HG03103 (cell line): ENCODE results near the gene TAOK1.

Experiments used
- ATAC-seq: cut with Tn5 transposase; IDR thresholded peaks from one replicate; pipeline ENCODE4 v1.9.1; 2021; ENCODE audit warnings: low read depth; ENCODE audit not compliant: unreplicated experiment

The TAOK1 gene

GRCh38 chr17:29568331-29569244 lies 178.4 kb downstream of the TAOK1 start, which contains the start of gene TP53I13:
Gene TP53I13 (plus strand): TSS chr17:29568701. CDS start chr17:29568759, 58 bp downstream.
- peak; percentile 37 for ATAC-seq

DNA sequence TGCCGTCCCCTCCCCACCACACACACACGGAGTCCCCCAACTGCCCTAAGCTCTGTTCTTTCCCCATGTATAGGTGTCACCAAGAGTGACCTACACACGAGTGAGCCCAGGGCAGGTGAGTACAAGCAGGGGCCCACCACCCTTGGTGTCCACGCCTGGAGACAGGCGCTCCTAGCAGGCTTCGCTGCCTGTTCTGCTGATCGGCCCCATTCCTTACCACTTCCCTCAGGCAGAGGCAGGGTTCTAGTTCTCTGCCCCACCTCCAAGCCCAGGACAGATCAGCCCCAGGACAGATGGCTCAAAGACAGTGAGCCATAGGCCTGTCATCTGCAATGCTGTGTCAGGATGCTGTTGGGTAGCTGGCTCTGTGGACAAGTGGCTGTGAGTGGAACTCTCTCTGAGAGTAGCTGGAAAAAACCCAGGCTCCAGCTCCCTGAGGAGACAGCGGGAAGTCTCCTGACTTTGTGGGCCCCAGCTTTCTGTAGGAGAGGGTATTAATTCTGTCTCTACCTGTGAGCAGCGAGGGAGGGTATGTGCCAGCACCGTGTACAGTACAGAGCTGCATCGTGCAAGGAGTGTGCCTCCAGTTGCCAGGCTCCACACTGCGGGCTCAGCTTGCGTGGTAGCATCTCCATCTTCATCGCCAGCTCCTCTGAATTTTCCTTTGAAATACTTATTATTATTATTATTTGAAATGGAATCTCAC lies 179.2 kb downstream of the TAOK1 start:
- no peak for ATAC-seq

GRCh38 chr17:29570521-29570920 lies 180.4 kb downstream of the TAOK1 start:
- ATAC-seq = no peak

- no peak for ATAC-seq
Measured at GRCh38 chr17:29571486-29571882, 181.3 kb downstream of the TAOK1 start.

DNA sequence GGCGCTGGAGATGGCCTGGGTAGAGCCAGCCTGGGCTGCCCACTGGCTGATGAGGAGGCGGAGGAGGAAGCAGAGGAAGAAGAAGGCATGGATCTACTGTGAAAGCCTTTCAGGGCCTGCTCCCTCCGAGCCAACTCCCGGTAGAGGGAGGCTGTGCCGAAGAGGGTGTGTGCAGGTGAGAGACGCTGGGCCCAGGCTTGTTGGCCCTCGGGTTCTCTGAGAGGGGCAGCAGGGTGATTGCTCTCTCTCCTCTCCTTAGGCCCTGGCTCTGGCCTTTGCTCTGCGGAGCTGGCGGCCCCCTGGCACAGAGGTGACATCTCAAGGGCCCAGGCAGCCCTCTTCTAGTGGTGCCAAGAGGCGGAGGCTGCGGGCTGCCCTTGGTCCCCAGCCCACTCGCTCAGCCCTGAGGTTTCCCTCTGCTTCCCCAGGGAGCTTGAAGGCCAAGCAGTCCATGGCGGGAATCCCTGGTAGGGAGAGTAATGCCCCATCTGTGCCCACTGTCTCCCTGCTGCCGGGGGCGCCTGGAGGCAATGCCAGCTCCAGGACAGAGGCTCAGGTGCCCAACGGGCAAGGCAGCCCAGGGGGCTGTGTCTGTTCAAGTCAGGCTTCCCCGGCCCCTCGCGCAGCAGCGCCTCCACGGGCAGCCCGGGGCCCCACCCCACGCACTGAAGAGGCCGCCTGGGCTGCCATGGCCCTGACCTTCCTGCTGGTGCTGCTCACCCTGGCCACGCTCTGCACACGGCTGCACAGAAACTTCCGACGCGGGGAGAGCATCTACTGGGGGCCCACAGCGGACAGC lies 181.9 kb downstream of the TAOK1 start:
- no peak for ATAC-seq

DNA sequence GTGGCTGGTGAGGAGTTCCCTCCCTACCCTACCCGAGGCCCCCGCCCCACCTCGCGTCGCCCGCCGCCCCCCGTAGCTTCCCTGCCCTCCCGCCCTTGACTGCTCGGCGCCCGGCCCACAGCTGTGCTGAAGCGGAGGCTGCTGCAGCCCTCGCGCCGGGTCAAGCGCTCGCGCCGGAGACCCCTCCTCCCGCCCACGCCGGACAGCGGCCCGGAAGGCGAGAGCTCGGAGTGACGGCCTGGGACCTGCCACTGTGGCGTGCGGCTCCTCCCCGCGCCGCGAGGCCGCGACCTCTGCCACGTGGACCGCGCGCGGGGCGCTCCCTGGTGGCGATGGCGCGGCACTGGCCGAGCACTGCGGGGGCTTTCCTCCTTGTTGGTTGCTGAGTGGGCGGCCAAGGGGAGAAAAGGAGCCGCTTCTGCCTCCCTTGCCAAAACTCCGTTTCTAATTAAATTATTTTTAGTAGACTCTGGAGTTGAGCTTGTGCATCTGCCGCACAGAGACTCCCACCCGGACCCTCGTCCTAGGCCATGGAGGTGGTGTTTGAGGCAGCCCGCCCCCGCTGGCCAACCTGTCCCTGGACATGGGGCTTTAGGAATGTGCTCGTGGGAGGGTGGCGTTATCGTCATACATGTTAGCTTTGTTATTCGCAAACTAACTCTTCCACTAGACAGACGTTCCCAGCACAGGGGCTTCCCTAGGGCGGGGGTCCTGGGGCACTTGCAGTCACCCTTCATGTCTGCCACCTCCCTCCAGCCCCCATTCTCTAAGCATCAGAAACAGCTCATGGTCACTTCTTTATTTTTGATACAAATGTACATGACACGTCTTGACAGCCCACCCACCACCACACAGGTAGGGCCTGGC lies 182.8 kb downstream of the TAOK1 start:
- ATAC-seq = no peak

GRCh38 chr17:29573558-29573869 lies 183.4 kb downstream of the TAOK1 start:
- no peak for ATAC-seq

GRCh38 chr17:29573871-29574731 lies 183.9 kb downstream of the TAOK1 start:
- ATAC-seq = no peak

DNA sequence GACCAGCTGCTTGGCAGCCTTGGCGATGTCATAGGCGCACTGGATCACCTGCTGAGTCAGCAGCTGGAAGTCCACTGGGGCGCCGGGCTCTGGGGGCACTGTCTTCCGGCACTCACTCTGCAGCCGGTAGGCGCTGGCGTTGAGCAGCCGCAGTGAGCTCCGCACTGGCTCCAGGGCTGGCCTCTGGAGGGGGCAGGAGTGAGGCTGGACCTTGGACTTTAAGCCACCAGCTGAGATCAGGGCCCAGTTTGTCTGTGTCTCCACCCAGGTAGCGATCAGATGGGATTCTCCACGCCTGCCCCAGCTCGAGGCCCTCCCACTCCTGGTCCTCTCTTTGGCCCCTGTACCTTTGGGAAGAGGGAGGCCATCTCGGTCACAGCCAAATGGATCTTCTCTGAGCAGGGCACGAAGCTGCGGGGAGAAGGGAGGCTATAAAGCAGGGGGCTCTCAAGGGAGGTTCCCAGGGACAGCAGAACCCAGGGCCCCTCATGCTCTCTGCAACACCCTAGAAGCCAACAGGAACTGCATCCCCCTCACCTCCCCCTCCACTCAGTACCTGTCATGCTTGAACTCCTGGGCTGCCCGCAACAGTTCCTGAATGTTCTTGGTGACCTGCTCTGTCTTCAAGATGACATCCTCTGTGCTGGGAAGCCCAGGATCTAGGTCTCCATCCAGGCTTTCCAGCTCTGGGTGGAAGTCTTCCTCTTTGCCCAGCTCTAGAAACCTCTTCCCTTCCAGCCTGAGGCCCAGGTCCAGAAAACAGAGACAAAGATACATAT lies 184.8 kb downstream of the TAOK1 start:
- ATAC-seq = no peak

- ATAC-seq = no peak
Measured at GRCh38 chr17:29575511-29576213, 185.5 kb downstream of the TAOK1 start.

GRCh38 chr17:29576214-29577000 lies 186.2 kb downstream of the TAOK1 start:
- no peak for ATAC-seq

DNA sequence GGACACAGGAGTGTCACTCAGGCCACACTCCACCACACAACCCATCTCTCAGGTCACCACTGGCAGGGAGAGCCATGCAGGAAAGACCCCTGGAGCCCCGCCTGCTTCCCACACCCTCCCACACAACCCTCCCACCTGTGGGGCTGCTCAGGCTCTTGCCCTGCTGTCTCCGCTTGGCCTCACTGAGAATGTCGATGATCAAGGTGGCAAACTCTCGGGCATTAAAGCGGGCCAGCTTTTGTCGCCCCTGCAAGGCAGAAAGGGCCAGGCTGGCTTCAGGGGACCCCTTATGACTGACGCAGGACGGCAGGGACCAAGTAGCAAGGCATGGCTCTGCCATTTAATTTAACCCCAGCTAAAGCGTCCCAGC lies 186.8 kb downstream of the TAOK1 start:
- ATAC-seq = no peak

- no peak for ATAC-seq
Measured at GRCh38 chr17:29577385-29578211, 187.4 kb downstream of the TAOK1 start.

- no peak for ATAC-seq
Measured at GRCh38 chr17:29578626-29579485, 188.7 kb downstream of the TAOK1 start.
